Endothelial cell of umbilical vein (primary cell): Measurements from ENCODE around the gene NTNG1. TPM values are rescaled to one million over a fixed set of nuclear protein-coding genes. Genes with fewer than 3 reads are reported as not detected.

ENCODE experiments used
- BruUV-seq: library from RNA; stranded (reverse); fragments of 400-500 nt; replicated peaks from 2 replicates; lab custom pipeline; 2021; lab: Mats Ljungman, UMichigan
- CTCF ChIA-PET: fragments of 300-600, 350-600 bp; sonication (Branson Sonifier 250); formaldehyde crosslinking; loops from one replicate; lab custom pipeline; 2021; ENCODE audit warnings: antibody characterized with exemption, inconsistent platforms; lab: Charles Lee
- POLR2A ChIA-PET: fragments of 300-600, 350-600 bp; sonication (Branson Sonifier 250); formaldehyde crosslinking; loops from one replicate; lab custom pipeline; 2021; ENCODE audit warnings: antibody characterized with exemption, inconsistent platforms; lab: Charles Lee
- DNase-seq: peaks from one replicate; pipeline ENCODE4 v3.0.0-alpha.2; 2011; ENCODE audit warnings: low read depth, low spot score
- FAIRE-seq: peaks from 2 replicates; lab custom pipeline; 2011; peaks lifted over from hg19 to GRCh38; lab: Jason Lieb, UNC
- H2AFZ ChIP-seq: 2 replicates; pipeline ENCODE4 v1.6.0; 2012; ENCODE audit warnings: low read depth, low read length, control low read depth, inconsistent platforms
- H3K27ac ChIP-seq: 2 replicates; pipeline ENCODE4 v1.5.1; 2011; ENCODE audit warnings: low read depth, mild to moderate bottlenecking, control low read depth, low read length, moderate library complexity; ENCODE audit not compliant: insufficient read depth
- H3K27me3 ChIP-seq, 2 experiments: 2 replicates each; pipeline versions ENCODE4 v1.6.0 to v1.6.1; 2011; ENCODE audit warnings: low read length in 2 of 2, mixed read lengths in 1 of 2; ENCODE audit not compliant: control insufficient read depth in 2 of 2, insufficient read depth in 2 of 2
- H3K36me3 ChIP-seq, 2 experiments: 2 replicates in 1 of 2; 3 replicates in 1 of 2; pipeline ENCODE4 v1.5.1; 2011; ENCODE audit warnings: low read length in 2 of 2, mild to moderate bottlenecking in 1 of 2, moderate library complexity in 1 of 2; ENCODE audit not compliant: control insufficient read depth in 2 of 2, insufficient read depth in 2 of 2; ENCODE audit errors: extremely low read depth in 1 of 2
- H3K4me1 ChIP-seq: 3 replicates; pipeline ENCODE4 v1.5.1; 2011; ENCODE audit warnings: mild to moderate bottlenecking, low read length; ENCODE audit not compliant: control insufficient read depth, insufficient read depth; ENCODE audit errors: extremely low read depth
- H3K4me2 ChIP-seq: 2 replicates; pipeline ENCODE4 v1.6.1; 2011; ENCODE audit warnings: low read length, control low read depth, mixed read lengths; ENCODE audit not compliant: insufficient read depth
- H3K4me3 ChIP-seq, 3 experiments: fragments of 200-600 bp in 1 of 3; sonication (generic), shearing (Covaris generic) in 1 of 3; replicated peaks in 1 of 3; 2 replicates each; pipeline ENCODE4 v1.5.1; 2011 to 2016; ENCODE audit warnings: control low read depth in 3 of 3, low read length in 3 of 3, mild to moderate bottlenecking in 2 of 3, inconsistent platforms in 1 of 3, low read depth in 1 of 3, moderate library complexity in 1 of 3; ENCODE audit not compliant: insufficient read depth in 1 of 3
- H3K79me2 ChIP-seq: 2 replicates; pipeline ENCODE4 v1.6.0; 2012; ENCODE audit warnings: low read length, inconsistent platforms; ENCODE audit not compliant: control insufficient read depth, insufficient read depth
- H3K9ac ChIP-seq: replicated peaks from 2 replicates; pipeline ENCODE3; 2011; ENCODE audit warnings: low read length, control low read depth; ENCODE audit not compliant: insufficient read depth; ENCODE audit errors: extremely low read depth
- H3K9me1 ChIP-seq: replicated peaks from 3 replicates; pipeline ENCODE4 v1.6.0; 2011; ENCODE audit warnings: mild to moderate bottlenecking, low read length; ENCODE audit not compliant: control insufficient read depth, insufficient read depth; ENCODE audit errors: extremely low read depth
- H3K9me3 ChIP-seq: replicated peaks from 2 replicates; pipeline ENCODE4 v1.5.1; 2012; ENCODE audit warnings: low read length, inconsistent platforms; ENCODE audit not compliant: control insufficient read depth, insufficient read depth
- H4K20me1 ChIP-seq: replicated peaks from 2 replicates; pipeline ENCODE3; 2011; ENCODE audit warnings: mild to moderate bottlenecking, low read length; ENCODE audit not compliant: control insufficient read depth, insufficient read depth; ENCODE audit errors: extremely low read depth
- EZH2 ChIP-seq: IDR thresholded peaks from 2 replicates; pipeline ENCODE4 v1.6.1; 2012; ENCODE audit warnings: borderline replicate concordance, low read depth, mild to moderate bottlenecking, moderate library complexity, low read length, inconsistent platforms; ENCODE audit not compliant: severe bottlenecking
- FOS ChIP-seq: IDR thresholded peaks from 2 replicates; pipeline ENCODE4 v1.6.1; 2011; ENCODE audit warnings: mild to moderate bottlenecking, low read length, moderate library complexity, borderline replicate concordance; ENCODE audit not compliant: insufficient read depth
- GATA2 ChIP-seq: IDR thresholded peaks from 2 replicates; pipeline ENCODE4 v1.7.0; 2011; ENCODE audit warnings: low read depth, mild to moderate bottlenecking, moderate library complexity, mixed read lengths, low read length; ENCODE audit not compliant: insufficient read length, insufficient read depth
- JUN ChIP-seq: IDR thresholded peaks from 2 replicates; pipeline ENCODE4 v1.6.1; 2011; ENCODE audit warnings: borderline replicate concordance, low read depth; ENCODE audit not compliant: insufficient read length, insufficient read depth
- MYC ChIP-seq: IDR thresholded peaks from one replicate; pipeline ENCODE4 v1.6.1; 2011; ENCODE audit warnings: mild to moderate bottlenecking, low read depth, low read length
- POLR2A ChIP-seq: IDR thresholded peaks from 2 replicates; pipeline ENCODE4 v1.6.1; 2012; ENCODE audit warnings: low read depth, mild to moderate bottlenecking, control low read depth, low read length
- POLR2AphosphoS5 ChIP-seq: IDR thresholded peaks from 2 replicates; pipeline ENCODE4 v1.6.1; 2012; ENCODE audit warnings: low read depth, mild to moderate bottlenecking, control low read depth, low read length, moderate library complexity; ENCODE audit not compliant: insufficient read depth
- dilution Hi-C: fragments of 300-500 bp; cut with MboI; formaldehyde crosslinking; loops from one replicate; pipeline ENCODE4 v1.15.0; 2019; ENCODE audit warnings: low sequenced_read_pairs; ENCODE audit not compliant: extremely low pct_ligation_motif_present
- intact Hi-C: fragments of 100-400 bp; cut with micrococcal nuclease; formaldehyde crosslinking; loops from one replicate; pipeline ENCODE4 v1.10.0; 2022
- polyA plus RNA-seq, 4 experiments: library from polyadenylated mRNA; depleted of rRNA in 3 of 4; stranded (reverse) in 3 of 4; unstranded in 1 of 4; fragments of >200 nt; gene quantifications; 2 replicates each; pipeline versions ENCODE4 v1.2.1 to v1.2.3, GENCODE V29; 2011 to 2012; ENCODE audit warnings: missing spikeins in 1 of 4
- total RNA-seq: library from RNA; stranded (reverse); gene quantifications from 2 replicates; pipeline ENCODE4 v1.2.3, GENCODE V29; 2021
- TF ChIP-seq, protein P1 (sequence below), 2 donors: IDR thresholded peaks; 1 replicate in 1 of 2; 2 replicates in 1 of 2; pipeline ENCODE4 v1.5.1; 2011; ENCODE audit warnings: low read length in 2 of 2, mild to moderate bottlenecking in 2 of 2, moderate library complexity in 2 of 2, control low read depth in 1 of 2, inconsistent platforms in 1 of 2, low read depth in 1 of 2; ENCODE audit not compliant: insufficient read depth in 1 of 2; ENCODE audit errors: extremely low read depth in 1 of 2
- TF ChIP-seq, protein P2 (sequence below): IDR thresholded peaks from 2 replicates; pipeline ENCODE4 v1.6.1; 2011; ENCODE audit not compliant: insufficient read depth, insufficient read length

The NTNG1 gene
- total and polyA plus RNA-seq, 2 donors (not counting 3 experiments of a cell fraction or from before 2014, with no cell fraction given) = not detected

GRCh38 chr1:107231291-107231690, 90.5 kb downstream of the NTNG1 start:
- dilution Hi-C loops = no loop called here
- Histone ChIP-seq H2AFZ (no peak overlapping the region), H3K9me3 (no peaks in the 10 kb centered on the region), H4K20me1 (no peaks in the 10 kb centered on the region), H3K4me1 (no peaks in the 10 kb centered on the region), H3K4me2 (no peak overlapping the region), H3K36me3 (no peaks in the 10 kb centered on the region), H3K9me1 (no peaks in the 10 kb centered on the region), H3K9ac (no peak overlapping the region), H3K27ac (no peak overlapping the region), H3K27me3 (no peaks in the 10 kb centered on the region), H3K4me3 (no peak overlapping the region), H3K79me2 (no peaks in the 10 kb centered on the region)
- BruUV-seq = no TSS peak
- intact Hi-C loops = no loop called here
- no peak for FAIRE-seq
- POLR2A ChIA-PET = no interaction called here
- DNase-seq = no peak
- no peak for TF ChIP-seq MYC
- no peak for TF ChIP-seq FOS
- no peak for TF ChIP-seq POLR2AphosphoS5
- TF ChIP-seq, protein P1, sequence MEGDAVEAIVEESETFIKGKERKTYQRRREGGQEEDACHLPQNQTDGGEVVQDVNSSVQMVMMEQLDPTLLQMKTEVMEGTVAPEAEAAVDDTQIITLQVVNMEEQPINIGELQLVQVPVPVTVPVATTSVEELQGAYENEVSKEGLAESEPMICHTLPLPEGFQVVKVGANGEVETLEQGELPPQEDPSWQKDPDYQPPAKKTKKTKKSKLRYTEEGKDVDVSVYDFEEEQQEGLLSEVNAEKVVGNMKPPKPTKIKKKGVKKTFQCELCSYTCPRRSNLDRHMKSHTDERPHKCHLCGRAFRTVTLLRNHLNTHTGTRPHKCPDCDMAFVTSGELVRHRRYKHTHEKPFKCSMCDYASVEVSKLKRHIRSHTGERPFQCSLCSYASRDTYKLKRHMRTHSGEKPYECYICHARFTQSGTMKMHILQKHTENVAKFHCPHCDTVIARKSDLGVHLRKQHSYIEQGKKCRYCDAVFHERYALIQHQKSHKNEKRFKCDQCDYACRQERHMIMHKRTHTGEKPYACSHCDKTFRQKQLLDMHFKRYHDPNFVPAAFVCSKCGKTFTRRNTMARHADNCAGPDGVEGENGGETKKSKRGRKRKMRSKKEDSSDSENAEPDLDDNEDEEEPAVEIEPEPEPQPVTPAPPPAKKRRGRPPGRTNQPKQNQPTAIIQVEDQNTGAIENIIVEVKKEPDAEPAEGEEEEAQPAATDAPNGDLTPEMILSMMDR (IDR thresholded peaks at IDR 0.05; ENCODE audit: extremely low read depth in 1 of 2, insufficient read depth in 1 of 2, low read depth in 1 of 2, low read length in 2 of 2) = no peak
- TF ChIP-seq, protein P2, sequence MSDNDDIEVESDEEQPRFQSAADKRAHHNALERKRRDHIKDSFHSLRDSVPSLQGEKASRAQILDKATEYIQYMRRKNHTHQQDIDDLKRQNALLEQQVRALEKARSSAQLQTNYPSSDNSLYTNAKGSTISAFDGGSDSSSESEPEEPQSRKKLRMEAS = no peak
- TF ChIP-seq EZH2 = no peak
- no peak for TF ChIP-seq GATA2
- TF ChIP-seq POLR2A = no peak
- no peak for TF ChIP-seq JUN
- CTCF ChIA-PET = no interaction called here
